Stimulated activated naive CD4-positive, alpha-beta T cell (primary cell): ENCODE data around the gene FBN1.

Experiments used
- DNase-seq, 6 experiments: peaks; one replicate each; lab custom pipeline; 2025; lab: John Stamatoyannopoulos, UW

The FBN1 gene

GRCh38 chr15:48580736-48581135 is 64.8 kb downstream of the FBN1 start:
- no peak for DNase-seq

GRCh38 chr15:48579945-48580671 is 65.4 kb downstream of the FBN1 start:
- DNase-seq, result no peak

DNA sequence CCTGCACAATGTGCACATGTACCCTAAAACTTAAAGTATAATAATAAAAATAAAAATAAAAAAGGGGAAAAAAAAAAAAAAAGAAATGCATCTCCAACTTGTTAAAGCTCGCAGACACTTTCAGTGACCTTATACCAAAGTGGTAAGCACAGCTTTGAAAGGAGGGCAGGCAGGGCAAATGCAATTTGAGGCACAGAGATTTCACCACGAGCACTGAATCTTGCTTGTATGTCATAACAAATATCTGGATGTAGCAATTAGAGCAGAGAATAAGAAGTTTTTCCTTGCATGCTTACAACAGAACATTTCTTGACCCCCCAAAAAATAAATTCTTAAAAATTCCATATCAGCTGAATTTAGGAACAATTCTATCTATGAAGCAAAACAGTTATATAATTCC is 66.5 kb downstream of the FBN1 start:
- no peak for DNase-seq

GRCh38 chr15:48577469-48577868 is 68.0 kb downstream of the FBN1 start:
- no peak for DNase-seq

GRCh38 chr15:48574187-48574586 is 71.3 kb downstream of the FBN1 start:
- no peak for DNase-seq

- DNase-seq, result no peak
Measured at GRCh38 chr15:48573780-48574179, 71.7 kb downstream of the FBN1 start.

DNA sequence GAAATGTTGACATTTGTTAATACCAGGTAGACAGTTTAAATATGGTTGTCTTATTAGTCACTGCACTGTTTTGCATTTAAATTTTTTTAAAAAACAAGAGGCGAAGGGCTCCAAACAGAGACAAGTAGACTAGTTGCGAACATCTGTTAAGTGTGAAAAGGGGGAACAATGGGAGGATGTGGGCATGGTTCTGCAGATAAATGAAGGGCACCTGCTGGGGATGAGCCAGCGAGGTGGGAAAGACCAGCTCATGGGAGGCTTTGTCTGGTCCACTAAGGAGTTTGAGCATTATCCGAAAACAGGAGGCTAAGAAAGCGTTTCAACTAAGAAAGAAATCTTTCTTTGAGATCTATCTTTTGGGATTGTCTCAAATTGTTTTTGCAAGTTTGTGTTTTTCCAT is 72.7 kb downstream of the FBN1 start:
- no peak for DNase-seq

- no peak for DNase-seq
Measured at GRCh38 chr15:48571510-48571909, 74.0 kb downstream of the FBN1 start.

- no peak for DNase-seq
Measured at GRCh38 chr15:48570822-48571221, 74.7 kb downstream of the FBN1 start.

GRCh38 chr15:48569591-48570302 is 75.8 kb downstream of the FBN1 start:
- no peak for DNase-seq

DNA sequence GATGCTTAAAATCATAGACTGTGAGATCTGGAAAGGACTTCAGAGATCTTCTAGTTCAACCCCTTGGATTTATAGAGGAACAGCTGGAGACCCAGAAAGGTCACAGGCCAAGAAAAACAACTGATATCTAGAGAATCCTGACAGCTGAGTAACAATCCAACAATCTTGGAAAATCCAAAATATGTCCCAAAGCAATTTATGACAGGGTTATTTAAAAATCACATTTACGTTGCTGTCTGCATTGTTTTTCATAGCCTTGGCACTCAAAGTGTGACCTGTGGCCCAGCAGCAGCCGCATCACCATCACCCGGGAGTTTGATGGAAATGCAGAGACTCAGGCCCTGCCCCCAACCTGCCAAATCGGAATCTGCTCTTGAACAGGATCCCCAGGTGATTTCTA is 78.8 kb downstream of the FBN1 start:
- DNase-seq, result no peak

DNA sequence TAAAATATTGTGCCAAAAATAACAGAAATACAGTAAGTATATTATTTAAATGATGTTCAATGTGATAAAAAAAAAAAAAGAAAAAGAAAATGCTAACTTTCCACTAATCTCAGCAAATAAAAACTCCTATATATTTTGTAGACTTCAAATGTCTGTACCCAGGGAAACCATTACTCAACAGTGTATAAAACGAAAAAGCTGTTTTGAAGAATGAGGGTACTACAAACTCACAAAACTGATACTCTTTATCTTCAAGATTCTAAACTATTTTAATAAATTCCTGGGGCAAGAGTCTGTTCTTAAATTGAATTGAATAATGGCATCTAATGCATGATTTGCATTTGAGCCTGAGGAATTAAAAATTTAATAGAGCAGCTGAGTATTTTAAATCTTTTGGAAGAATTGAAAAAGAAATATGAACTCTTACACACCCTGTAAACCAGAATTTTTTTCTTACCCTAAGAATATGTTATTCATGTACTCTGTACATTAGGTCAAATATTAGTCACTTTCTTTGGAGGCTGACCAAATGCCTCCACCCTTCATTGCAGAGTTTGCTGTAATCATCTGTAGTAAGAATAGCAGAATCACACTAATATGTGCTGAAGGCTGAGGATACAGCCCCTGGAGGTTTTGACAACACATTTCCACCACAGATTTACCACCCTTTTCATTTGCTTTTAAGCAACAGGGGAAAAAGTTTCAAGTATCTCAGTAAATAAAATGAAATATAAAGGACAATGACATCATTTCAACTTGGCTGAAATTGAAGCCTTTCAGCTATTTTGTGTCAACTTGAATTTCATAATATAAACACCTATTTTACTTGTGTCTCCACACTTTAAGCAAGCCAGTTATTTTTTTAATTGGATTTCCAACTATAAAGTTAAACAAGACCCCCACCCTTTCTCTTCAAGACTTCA is 79.7 kb downstream of the FBN1 start:
- DNase-seq, result no peak

GRCh38 chr15:48564690-48565089 is 80.8 kb downstream of the FBN1 start:
- no peak for DNase-seq

DNA sequence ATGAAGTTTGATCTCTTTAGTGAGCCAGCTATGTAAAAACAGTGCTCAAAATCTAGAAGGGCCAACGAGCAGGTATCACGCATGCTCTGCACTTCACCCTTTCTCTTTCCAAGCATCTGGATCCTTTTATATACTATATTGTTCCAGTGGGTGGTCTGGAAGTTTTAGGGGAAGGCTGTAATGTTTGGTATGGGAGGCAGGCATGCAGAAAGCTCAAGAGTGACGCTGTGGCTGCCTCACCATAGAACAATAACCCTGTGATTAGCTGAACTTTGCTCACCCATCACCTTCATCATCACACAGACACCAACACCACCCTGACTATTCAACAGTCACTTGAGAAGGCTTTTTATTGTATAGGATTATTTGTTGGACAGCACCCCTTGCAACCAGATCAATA is 81.6 kb downstream of the FBN1 start:
- DNase-seq, result no peak

GRCh38 chr15:48560321-48561051 is 85.0 kb downstream of the FBN1 start:
- no peak for DNase-seq

GRCh38 chr15:48559285-48559684 is 86.2 kb downstream of the FBN1 start:
- no peak for DNase-seq

- DNase-seq, result no peak
Measured at GRCh38 chr15:48558226-48558625, 87.3 kb downstream of the FBN1 start.

DNA sequence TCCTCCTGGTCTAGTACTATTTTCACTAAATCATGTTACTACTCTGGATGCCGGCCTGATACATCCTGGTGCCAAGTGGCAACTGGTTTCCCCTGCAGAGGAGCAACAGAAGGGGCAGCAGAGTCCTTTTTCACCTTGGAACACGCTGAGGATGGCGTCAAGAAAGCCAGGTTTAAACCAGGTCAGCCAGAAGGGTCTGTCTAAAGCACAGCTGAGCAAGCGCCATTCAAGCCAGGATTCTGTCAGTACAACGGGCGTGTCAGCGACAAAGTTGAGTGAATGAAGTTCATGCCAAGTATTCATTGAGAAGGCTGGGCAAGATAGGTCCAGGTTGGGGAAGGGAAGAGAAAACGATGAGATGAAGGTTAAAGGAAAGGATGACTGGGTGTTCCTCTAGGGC is 88.2 kb downstream of the FBN1 start:
- no peak for DNase-seq

DNA sequence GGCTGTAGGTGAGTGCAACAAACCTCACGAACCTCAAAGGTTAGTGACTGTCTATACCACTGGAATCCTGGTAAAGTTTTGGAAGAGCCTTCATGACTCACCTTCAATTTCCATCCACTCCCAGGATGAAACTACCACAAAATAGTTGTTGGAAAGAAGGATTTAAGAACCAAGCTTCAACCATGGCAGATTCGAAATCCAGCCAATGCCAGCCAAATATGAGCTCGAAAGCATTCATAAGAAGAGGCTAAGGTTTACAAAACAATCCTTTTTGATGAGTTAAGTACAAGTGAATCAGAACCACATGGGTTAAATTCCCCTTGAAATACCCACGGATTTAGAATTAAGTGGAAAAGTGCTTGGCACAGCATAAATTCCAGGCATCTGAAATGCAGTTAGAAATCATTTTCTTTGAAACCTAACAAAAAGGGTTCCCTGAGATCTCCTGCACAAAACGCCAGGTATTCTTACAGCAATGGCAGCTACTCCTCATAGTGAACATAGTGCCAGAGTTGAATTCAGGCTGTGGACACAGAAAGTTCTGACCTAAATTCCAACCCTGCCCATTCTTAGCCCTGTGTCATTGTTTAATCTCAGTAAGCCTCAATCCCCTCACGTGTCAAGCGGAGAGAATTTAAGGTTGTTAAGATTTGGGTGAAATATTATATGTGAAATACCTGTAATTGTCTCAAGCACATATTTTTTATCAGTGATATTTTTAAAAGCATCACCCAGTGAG is 89.2 kb downstream of the FBN1 start:
- no peak for DNase-seq

DNA sequence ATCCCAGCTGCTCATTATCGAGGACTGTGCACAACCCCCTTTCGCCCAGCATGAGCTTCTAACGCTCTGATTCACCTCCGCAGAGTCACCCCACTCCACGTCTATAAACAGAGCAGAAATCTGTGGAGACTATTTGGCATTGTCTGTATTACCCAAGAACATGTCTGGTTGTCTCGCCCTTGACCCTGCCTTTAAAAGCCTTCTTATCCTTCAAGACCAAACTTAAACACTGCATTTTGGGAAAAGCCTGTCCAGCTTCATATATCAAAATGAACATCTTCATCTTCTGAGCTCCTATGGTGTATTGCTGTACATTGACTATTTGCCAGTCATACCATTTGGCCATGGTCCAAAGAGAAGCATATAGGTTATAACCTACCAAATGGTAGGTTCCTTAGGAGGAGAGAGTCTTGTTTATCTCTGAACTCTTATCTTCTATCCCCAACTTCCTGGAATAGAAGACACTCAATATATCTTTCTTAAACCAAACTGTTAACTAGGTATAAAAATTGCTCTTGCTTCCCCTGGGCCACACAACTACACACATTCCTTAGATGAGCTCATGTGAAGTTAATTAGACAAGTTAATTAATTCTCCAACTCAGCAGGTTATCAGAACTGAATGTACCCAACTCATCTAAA is 90.1 kb downstream of the FBN1 start:
- DNase-seq, result no peak

DNA sequence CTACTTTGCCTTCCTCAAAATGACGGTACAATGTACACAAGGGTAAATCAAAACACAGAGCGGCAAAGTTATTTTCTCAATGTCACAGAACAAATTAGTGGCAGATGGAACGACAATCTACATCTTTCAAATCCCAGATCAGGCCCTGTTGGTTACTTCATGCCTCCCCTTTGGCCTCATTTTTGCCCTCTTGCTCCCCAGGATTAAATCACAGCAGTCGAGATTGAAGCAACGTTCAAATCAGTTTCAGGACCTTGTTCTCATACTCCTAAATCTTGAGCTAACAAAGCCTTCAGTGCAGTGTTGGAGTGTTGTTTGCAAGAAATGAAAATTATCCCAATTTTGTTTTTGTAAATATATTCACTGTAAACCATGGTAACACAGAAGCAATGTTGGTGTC is 91.4 kb downstream of the FBN1 start:
- DNase-seq, result no peak
